GM13977 (cell line): ENCODE results near the gene GLIPR2.

Experiments used
- DNase-seq: peaks from one replicate; pipeline ENCODE4 v3.0.0; 2012; ENCODE audit warnings: low spot score
- CTCF ChIP-seq: IDR thresholded peaks from 2 replicates; pipeline ENCODE4 v1.5.1; 2012; ENCODE audit warnings: mild to moderate bottlenecking, control low read depth; ENCODE audit not compliant: insufficient read depth; ENCODE audit errors: extremely low read depth, missing control alignments
- in situ Hi-C: fragments of 300-500 bp; cut with MboI; formaldehyde crosslinking; loops from one replicate; pipeline ENCODE4 v1.12.0; 2022; ENCODE audit warnings: low sequenced_read_pairs, low pct_unique_long_range_greater_than_20kb, mixed read lengths, inconsistent platforms; ENCODE audit not compliant: unreplicated experiment

Gene GLIPR2

GRCh38 chr9:36137392-36138004 is 965 bp downstream of the GLIPR2 start:
- no peak for DNase-seq
- no peak for TF ChIP-seq CTCF
- in situ Hi-C loops, result no loop called here

- in situ Hi-C loops, result no loop called here
- no peak for TF ChIP-seq CTCF
- DNase-seq, result no peak
These were observed 2.0 kb downstream of the GLIPR2 start for GRCh38 chr9:36138496-36138895.

- in situ Hi-C loops, result no loop called here
- no peak for TF ChIP-seq CTCF
- DNase-seq, result no peak
These were observed 2.4 kb downstream of the GLIPR2 start for GRCh38 chr9:36138901-36139300.

- TF ChIP-seq CTCF, result no peak
- no peak for DNase-seq
- in situ Hi-C loops, result no loop called here
These were observed 3.9 kb downstream of the GLIPR2 start for GRCh38 chr9:36140086-36141084.

- no peak for DNase-seq
- in situ Hi-C loops, result no loop called here
- TF ChIP-seq CTCF, result no peak
These were observed 4.8 kb downstream of the GLIPR2 start for GRCh38 chr9:36141288-36141687.

GRCh38 chr9:36141761-36142160 is 5.2 kb downstream of the GLIPR2 start:
- no peak for DNase-seq
- in situ Hi-C loops, result no loop called here
- TF ChIP-seq CTCF, result no peak
